Measurements from ENCODE around the gene ELFN2.

- TF ChIP-seq CTCF (IDR thresholded peaks at IDR 0.05) (no peak), POLR2A (IDR thresholded peaks at IDR 0.05) (no peak)
These were observed 57.8 kb downstream of the ELFN2 start for GRCh38 chr22:37369483-37369882.
